Ectodermal cell (in vitro differentiated cells): ENCODE measurements around the gene NRP2.
A peak's percentile ranks its signal among the peaks of the same experiment; 100 is the strongest.

Experiments
- H3K27ac ChIP-seq: 2 replicates; pipeline ENCODE4 v1.7.0; 2013; ENCODE audit warnings: mild to moderate bottlenecking, low read depth, low read length; ENCODE audit not compliant: insufficient read depth, poor library complexity, severe bottlenecking
- H3K27me3 ChIP-seq: 2 replicates; pipeline ENCODE4 v1.7.0; 2013; ENCODE audit warnings: mild to moderate bottlenecking, low read length; ENCODE audit not compliant: insufficient read depth, control insufficient read depth, poor library complexity, severe bottlenecking
- H3K36me3 ChIP-seq: one replicate; pipeline ENCODE4 v1.7.0; 2013; ENCODE audit warnings: low read length; ENCODE audit not compliant: control insufficient read depth, insufficient read depth
- H3K4me1 ChIP-seq: one replicate; pipeline ENCODE4 v1.7.0; 2013; ENCODE audit warnings: low read length; ENCODE audit not compliant: control insufficient read depth, insufficient read depth
- H3K4me3 ChIP-seq: 2 replicates; pipeline ENCODE4 v1.7.0; 2013; ENCODE audit warnings: low read depth, low read length, control low read depth; ENCODE audit not compliant: insufficient read depth
- H3K9me3 ChIP-seq: 2 replicates; pipeline ENCODE4 v1.7.0; 2013; ENCODE audit warnings: mild to moderate bottlenecking, low read length, moderate library complexity; ENCODE audit not compliant: control insufficient read depth
- WGBS, 2 experiments: methylation state at CpG; one replicate each; pipeline ENCODE4 v1.1.7; 2013; ENCODE audit warnings: missing lambda C conversion rate in 2 of 2; 5-methylcytosine and 5-hydroxymethylcytosine counted together

NRP2 gene

DNA sequence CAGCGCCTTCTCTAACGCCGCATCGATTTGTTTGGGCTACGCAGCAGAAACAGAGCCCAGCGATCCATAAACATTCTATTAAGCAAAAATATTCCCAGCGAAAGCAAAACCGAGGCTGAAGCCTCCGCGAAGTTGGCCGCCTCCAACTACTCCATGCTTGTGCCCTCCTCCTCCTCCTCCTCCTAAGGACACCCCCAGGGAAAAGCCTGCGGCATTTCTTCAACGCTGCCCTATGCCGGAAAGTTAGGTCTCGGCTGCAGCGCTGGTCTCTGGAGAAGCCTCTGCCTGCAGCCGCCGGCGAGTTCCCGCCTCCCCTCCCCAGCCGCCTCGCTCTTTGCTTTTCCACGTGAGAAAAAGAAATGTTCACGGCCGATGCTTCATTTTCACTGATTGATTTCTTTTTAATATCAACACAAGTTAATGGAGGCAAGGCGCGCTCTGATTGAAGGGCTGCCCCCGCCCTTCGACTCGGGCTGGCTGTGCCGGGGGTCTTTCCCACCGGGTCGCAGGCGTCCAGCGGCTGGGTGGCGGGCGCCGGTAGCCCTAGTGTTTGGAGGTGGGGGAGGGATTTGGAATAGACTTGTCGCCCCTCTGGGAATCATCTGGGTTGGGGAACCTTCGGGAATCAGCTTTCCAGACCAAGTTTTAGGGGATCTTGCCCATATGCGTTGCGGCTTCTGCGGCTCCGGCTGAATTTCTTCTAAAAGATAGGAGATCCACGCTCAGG is 3.9 kb downstream of the NRP2 start:
- Histone ChIP-seq H3K9me3 (no peaks in the 10 kb centered on the region), H3K36me3 (no peaks in the 10 kb centered on the region), H3K4me3 (peak overlapping the region; percentile 60), H3K27ac (no peak overlapping the region), H3K4me1 (peaks cover 30% of the 10 kb centered on the region), H3K27me3 (peaks cover 31% of the 10 kb centered on the region)
- 1% methylated on average over 45 of the region's 45 CpGs for WGBS, 2 experiments

GRCh38 chr2:205686783-205687640 is 4.7 kb downstream of the NRP2 start:
- H3K9me3 ChIP-seq: no peaks in the 10 kb centered on the region
- peak overlapping the region; percentile 60 for H3K4me3 ChIP-seq
- H3K4me1 ChIP-seq: peaks cover 25% of the 10 kb centered on the region
- no peaks in the 10 kb centered on the region for H3K36me3 ChIP-seq
- 35 to 39% methylated on average over 28 of the region's 28 CpGs for WGBS, 2 experiments
- no peak overlapping the region for H3K27ac ChIP-seq
- H3K27me3 ChIP-seq: peaks cover 31% of the 10 kb centered on the region

GRCh38 chr2:205687641-205687956 is 5.3 kb downstream of the NRP2 start:
- Histone ChIP-seq H3K9me3 (no peaks in the 10 kb centered on the region), H3K4me1 (peaks cover 25% of the 10 kb centered on the region), H3K4me3 (peak overlapping the region; percentile 60), H3K27ac (no peak overlapping the region), H3K27me3 (peaks cover 31% of the 10 kb centered on the region), H3K36me3 (no peaks in the 10 kb centered on the region)
- 40 to 47% methylated on average over 3 of the region's 3 CpGs for WGBS, 2 experiments

- Histone ChIP-seq H3K4me3 (no peak overlapping the region), H3K27ac (no peak overlapping the region)
Observed at GRCh38 chr2:205688417-205689200, 6.3 kb downstream of the NRP2 start.

GRCh38 chr2:205689820-205690219 is 7.5 kb downstream of the NRP2 start:
- H3K9me3 ChIP-seq: no peaks in the 10 kb centered on the region
- H3K27me3 ChIP-seq: peaks cover 10% of the 10 kb centered on the region
- WGBS, 2 experiments: 62 to 66% methylated on average over 9 of the region's 9 CpGs
- no peak overlapping the region for H3K27ac ChIP-seq
- peaks cover 40% of the 10 kb centered on the region for H3K4me1 ChIP-seq
- H3K36me3 ChIP-seq: no peaks in the 10 kb centered on the region
- H3K4me3 ChIP-seq: no peak overlapping the region

More at GRCh38 chr2:205688417-205689200, 6.3 kb downstream of the NRP2 start:
- Histone ChIP-seq H3K36me3 (no peaks in the 10 kb centered on the region), H3K27me3 (peaks cover 23% of the 10 kb centered on the region), H3K4me1 (peaks cover 33% of the 10 kb centered on the region), H3K9me3 (no peaks in the 10 kb centered on the region)
- WGBS, 2 experiments: 90 to 97% methylated on average over 4 of the region's 4 CpGs

GRCh38 chr2:205692104-205692503 is 9.8 kb downstream of the NRP2 start:
- Histone ChIP-seq H3K4me1 (peaks cover 53% of the 10 kb centered on the region), H3K4me3 (no peak overlapping the region), H3K36me3 (no peaks in the 10 kb centered on the region), H3K27ac (no peak overlapping the region), H3K9me3 (no peaks in the 10 kb centered on the region), H3K27me3 (no peaks in the 10 kb centered on the region)
- WGBS, 2 experiments: 92 to 96% methylated on average over 3 of the region's 3 CpGs

DNA sequence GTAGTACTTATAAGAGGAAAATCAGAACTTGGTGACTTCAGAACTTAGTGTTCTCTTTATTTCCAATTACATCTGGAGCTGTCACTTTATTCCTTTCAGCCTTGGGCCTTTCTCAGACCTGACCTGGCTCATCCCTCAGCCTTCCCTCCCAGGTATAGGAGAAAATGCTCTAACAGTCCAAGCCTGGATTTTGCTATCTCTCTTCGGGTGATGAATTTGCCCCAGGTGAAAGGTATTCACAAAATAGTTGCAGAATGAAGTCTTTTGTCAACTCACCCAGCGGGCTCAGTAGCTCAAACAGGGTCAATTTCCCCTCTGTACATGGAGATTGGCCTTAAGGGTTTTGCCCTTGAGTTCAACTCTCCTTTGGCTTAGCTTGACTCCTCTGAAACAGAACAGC is 12.0 kb downstream of the NRP2 start:
- 90 to 92% methylated on average over 2 of the region's 2 CpGs for WGBS, 2 experiments
- no peak overlapping the region for H3K27ac ChIP-seq
- no peaks in the 10 kb centered on the region for H3K27me3 ChIP-seq
- H3K4me1 ChIP-seq: peaks cover 51% of the 10 kb centered on the region
- no peak overlapping the region for H3K4me3 ChIP-seq
- H3K9me3 ChIP-seq: no peaks in the 10 kb centered on the region
- H3K36me3 ChIP-seq: peaks cover 9% of the 10 kb centered on the region

- Histone ChIP-seq H3K4me1 (peaks cover 57% of the 10 kb centered on the region), H3K4me3 (no peak overlapping the region), H3K9me3 (no peaks in the 10 kb centered on the region), H3K36me3 (peaks cover 9% of the 10 kb centered on the region), H3K27ac (no peak overlapping the region), H3K27me3 (no peaks in the 10 kb centered on the region)
- WGBS, 2 experiments: 61 to 70% methylated on average over 3 of the region's 3 CpGs
Observed at GRCh38 chr2:205695460-205695991, 13.2 kb downstream of the NRP2 start.

GRCh38 chr2:205696331-205696926 is 14.1 kb downstream of the NRP2 start:
- no peaks in the 10 kb centered on the region for H3K27me3 ChIP-seq
- H3K27ac ChIP-seq: no peak overlapping the region
- H3K4me3 ChIP-seq: no peak overlapping the region
- WGBS, 2 experiments: 82 to 86% methylated on average over 11 of the region's 11 CpGs
- peaks cover 60% of the 10 kb centered on the region for H3K4me1 ChIP-seq
- no peaks in the 10 kb centered on the region for H3K9me3 ChIP-seq
- H3K36me3 ChIP-seq: peaks cover 9% of the 10 kb centered on the region
